GM18520 (cell line): ENCODE data around the gene HDAC4.

Experiments used
- ATAC-seq: cut with Tn5 transposase; IDR thresholded peaks from one replicate; pipeline ENCODE4 v1.9.1; 2021; ENCODE audit not compliant: unreplicated experiment

Gene HDAC4

DNA sequence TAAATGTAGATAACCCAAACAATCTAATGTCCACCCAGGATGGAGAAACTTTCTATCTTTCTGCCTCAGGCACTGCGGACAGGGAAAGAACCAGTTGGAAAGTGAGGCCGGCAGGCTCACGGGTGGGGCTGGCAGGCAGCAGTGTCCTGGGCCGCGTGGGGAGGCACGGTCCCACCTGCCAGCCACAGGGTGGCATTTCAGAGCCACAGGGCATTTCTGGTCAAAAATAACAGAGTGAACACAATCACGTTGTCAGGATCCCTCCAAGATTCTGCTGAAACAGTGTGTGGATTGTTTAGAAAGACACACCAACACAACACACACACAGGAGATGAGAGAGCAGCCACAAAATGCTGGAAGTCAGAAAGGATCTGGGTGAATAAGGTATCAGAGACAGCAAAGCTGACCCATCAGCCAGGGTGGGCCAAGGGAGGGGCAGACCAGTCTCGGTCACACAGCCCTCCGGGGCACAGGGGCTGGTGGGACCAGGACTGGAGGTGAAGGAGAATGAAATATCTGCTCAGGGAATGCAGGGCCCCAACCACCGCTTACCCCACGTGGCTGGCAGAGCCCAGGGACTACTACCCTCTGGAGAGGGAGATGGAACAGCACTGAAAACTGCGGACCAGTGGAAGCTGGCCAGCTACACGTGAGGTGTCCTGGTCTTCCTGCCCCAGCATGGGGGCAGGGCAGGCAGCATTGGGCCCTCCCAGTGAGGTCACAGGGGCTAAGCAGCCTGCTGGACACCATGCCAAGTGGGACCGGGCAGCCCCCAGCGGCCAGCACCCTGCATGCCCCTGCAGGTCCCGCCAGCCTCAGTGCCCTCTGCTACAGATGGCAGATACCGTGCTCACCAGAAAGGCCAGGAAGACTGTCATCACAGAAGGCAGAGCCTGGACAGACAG lies 173.9 kb downstream of the HDAC4 start:
- ATAC-seq: no peak

DNA sequence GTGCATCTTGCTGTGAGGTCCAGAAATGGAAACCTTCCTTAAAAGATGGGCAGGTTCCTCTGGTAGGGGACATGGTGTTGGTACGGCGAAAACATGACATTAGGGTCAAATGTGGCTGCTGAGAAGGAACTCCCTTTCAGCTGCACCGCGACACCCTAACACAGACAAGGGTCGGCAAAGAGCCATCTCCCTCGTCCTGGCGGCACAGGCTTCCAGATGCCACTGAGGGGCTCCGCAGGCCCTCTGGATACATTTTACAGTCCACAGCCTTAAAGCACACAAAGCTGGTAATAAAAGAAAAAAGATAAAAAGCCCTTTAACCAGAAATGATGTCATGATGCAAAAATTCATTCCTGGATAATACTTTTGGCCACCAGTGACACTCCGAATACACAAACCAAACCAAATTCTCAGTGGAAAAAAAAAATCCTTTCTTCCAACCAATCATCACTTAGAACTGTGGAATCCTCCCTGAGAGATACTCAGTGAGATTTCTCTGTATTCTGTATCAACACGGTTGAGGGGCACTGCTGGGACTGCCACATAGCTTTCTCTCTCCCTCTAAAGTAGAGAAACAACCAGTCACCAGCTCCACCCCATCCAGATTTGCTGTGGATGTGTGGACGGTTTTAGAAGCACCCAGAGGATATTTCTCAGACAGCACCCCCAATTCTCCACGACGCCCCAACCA lies 174.8 kb downstream of the HDAC4 start:
- no peak for ATAC-seq

DNA sequence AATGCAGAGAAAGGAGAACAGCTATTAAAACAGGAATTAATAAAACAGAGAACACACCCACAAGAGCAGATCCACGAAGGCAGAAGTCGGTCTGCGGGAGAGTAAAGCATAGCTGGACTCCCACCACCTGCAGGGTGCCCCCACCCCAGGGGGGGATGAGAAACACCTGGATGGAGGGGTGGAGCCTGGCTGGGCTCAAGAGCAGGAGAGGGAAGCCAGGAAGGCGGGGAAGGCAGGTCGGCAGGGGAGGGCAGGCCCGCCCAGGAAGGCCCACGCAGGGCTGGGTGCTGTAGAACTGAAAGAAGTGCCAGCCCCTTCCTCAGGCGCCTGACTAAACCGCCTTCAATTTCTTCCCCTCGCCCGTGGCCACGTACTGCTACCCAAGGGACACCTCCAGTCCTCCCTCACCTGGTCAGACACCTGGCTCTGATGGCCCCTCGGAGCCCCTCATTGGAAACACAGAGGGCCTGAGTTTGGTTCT lies 175.4 kb downstream of the HDAC4 start:
- ATAC-seq: no peak

DNA sequence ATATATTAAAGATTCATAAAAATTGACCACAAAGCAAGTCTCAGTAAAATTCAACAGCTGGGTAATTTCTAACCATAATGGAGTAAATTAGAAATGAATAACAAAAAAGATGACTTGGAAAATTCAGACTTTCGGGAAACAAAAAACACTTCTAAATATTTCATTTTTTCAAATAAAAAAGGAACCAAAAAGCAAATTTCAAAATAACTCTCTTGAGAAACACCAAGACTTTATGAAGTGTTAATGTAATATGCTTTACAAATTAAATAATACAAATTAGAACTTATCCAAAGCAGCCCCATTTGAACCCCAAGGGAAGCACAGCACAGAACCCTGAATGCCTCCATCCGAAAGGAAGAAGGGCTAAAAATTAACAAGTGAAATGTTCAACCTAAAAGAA lies 175.9 kb downstream of the HDAC4 start:
- no peak for ATAC-seq

- no peak for ATAC-seq
These were observed 176.6 kb downstream of the HDAC4 start for GRCh38 chr2:239224199-239224570.

DNA sequence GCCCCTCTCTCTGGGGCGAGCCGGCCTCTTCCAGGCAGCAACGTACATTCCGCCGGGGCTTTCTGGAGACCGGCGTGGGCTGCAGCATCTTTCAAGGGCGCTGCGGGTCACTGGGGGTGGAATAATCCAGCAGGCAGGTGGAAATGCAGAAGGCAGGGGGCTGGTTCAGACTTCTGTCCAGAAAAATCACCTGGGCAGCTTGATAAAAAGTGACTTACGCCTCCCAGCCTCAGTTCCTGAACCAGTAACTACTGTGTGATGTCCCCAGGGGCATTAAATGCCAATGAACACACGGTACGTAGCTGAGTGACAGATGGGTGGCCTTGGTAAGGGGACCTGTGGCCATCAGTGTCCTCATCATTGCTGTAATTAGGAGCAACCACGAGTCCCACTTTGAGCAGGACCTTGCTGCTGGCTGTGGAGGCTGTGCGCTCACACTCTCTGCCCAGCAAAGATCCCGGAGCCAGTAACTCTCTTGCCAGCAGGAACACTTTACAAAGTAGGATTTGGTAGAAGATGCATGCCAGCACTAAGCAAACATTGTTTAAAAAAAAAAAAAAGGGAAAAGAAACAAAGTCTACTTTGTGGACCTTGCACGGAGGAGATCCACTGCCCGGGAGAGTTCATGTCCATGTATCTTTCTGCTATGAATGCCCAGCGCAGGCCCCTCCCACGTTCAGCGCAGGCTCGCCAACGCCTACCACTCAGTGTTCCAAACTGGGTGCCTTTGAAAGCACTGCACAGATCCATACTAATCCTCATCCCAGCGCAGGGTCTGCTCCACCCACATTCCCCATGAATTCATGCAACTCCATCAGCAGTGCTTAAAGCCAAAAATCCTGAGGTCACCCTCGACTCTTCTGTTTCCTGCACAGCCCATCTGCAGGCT lies 177.3 kb downstream of the HDAC4 start:
- no peak for ATAC-seq

DNA sequence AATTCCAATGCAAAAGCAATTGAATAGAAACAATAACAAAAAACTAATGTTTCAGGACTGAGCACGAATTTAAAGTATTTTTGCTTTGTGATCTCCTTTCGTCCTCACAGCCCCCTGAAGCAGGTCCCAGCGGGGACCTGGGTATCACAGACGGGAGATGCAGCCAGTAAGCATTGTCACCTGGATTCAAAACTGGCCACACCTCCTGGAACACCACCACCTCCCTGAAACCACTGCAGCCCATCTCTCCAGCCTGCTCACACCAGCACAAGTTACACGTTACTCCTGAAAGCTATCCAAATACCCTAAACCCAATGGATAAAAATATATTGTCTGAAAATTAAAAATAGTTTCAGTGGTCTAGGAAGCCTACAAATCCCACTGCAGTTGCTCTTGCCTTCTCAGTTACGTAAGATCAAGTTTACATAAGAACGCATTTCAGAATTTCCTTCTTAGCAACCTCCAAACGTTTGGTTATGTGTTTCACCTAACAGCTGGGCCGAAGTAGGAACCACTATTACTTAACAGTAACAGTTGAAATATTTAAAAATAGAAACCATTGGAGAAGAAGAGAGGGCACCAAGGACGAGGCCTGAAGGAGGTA lies 178.0 kb downstream of the HDAC4 start:
- ATAC-seq: no peak

DNA sequence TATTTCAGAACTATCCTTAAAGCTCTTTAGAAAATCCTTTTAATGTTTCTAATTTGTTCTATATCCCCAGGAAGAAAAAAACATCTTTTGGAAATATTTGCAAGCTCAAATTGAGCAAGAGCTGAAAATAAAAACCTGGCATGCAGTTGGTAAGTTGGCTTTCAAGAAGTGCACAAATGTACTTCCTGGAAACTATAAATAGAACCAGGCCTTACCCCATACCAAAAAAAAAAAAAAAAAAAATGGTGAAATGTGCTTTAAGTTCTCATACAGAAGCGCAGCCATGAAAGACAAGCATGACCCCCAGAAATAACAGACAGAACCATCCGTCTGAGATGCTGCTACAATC lies 178.5 kb downstream of the HDAC4 start:
- ATAC-seq: no peak

GRCh38 chr2:239220981-239221396 lies 179.8 kb downstream of the HDAC4 start:
- ATAC-seq: no peak

- ATAC-seq: no peak
These were observed 180.5 kb downstream of the HDAC4 start for GRCh38 chr2:239220341-239220740.

DNA sequence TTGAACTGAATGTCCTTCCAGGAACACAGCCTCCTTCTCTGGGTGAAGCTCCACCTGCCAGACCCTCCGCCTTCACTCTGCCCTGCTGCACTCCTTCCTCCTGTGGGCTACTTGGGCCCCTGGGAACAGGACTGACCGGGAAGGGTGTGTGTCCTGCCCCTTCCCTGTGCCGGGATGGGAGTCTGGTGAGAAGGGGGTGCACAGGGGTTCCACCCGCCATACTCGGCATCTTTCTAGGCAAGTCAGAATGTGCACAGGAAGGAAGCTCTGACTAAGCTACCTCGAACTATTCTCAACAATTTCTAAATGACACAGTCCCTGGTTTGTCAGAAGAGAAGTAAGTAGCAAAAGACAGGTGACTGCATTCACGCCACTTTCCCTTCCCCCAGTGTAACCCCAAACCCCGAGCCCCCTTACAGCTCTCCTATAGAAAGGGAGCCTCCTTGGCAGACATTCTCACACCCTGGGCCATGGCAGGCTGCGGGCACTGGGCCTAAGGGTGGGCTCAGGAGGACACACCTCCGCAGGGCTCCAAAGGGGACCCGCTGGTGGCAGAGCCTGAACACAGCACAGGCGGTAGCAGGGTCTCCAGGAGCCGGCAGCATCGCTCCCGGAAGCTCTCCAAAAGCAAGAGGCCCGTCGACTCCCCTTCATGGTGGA lies 184.1 kb downstream of the HDAC4 start:
- no peak for ATAC-seq

GRCh38 chr2:239215988-239216613 lies 184.7 kb downstream of the HDAC4 start:
- ATAC-seq: no peak

GRCh38 chr2:239215136-239215925 lies 185.5 kb downstream of the HDAC4 start:
- no peak for ATAC-seq

- ATAC-seq: no peak
These were observed 186.1 kb downstream of the HDAC4 start for GRCh38 chr2:239214725-239215124.

DNA sequence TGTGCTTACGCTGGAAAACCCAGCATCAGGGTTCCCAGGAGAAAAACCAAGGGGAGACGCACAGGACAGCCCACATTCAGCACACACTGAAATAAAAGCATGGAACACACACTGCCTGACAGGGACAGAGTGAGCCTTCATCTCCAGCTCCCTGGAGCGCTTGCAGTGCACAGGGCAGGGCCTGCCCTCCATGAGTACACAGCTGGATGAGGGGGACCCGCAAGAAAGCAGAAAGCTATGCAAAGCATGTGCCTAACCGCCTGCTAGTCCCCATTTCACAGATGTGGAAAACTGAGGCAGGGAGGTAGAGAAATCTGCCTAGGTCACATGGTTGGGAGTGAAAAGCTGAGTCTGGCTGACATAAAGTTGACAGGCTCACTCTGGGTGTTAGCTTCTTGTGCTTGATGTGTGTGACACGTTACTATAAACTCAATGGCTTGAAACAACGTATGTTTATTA lies 187.1 kb downstream of the HDAC4 start:
- no peak for ATAC-seq

GRCh38 chr2:239212929-239213642 lies 187.7 kb downstream of the HDAC4 start:
- ATAC-seq: no peak

- ATAC-seq: no peak
These were observed 188.5 kb downstream of the HDAC4 start for GRCh38 chr2:239212121-239212928.
